CD4-positive, alpha-beta T cell treated with Interleukin-10 for 1 hour (primary cell): ENCODE measurements around the gene CBARP.

ENCODE experiments used
- DNase-seq: peaks from one replicate; pipeline ENCODE4 v3.0.0-alpha.2; 2020

The CBARP gene, protein sequence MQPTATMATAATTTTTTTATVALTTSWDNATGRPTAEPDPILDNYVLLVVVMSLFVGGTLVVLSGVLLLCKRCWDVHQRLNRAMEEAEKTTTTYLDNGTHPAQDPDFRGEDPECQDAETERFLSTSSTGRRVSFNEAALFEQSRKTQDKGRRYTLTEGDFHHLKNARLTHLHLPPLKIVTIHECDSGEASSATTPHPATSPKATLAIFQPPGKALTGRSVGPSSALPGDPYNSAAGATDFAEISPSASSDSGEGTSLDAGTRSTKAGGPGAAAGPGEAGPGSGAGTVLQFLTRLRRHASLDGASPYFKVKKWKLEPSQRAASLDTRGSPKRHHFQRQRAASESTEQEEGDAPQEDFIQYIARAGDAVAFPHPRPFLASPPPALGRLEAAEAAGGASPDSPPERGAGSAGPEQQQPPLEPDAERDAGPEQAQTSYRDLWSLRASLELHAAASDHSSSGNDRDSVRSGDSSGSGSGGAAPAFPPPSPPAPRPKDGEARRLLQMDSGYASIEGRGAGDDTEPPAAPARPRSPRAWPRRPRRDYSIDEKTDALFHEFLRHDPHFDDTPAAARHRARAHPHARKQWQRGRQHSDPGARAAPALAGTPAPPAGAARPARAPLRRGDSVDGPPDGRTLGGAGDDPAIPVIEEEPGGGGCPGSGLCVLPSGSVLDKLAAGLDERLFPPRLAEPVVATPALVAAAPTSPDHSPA

GRCh38 chr19:1237754-1238368, at the start of gene CBARP:
TSS of gene CBARP (minus strand) at chr19:1238005. CDS start at chr19:1236100, 1,905 bp downstream.
- DNase-seq, result peak; percentile 30

DNA sequence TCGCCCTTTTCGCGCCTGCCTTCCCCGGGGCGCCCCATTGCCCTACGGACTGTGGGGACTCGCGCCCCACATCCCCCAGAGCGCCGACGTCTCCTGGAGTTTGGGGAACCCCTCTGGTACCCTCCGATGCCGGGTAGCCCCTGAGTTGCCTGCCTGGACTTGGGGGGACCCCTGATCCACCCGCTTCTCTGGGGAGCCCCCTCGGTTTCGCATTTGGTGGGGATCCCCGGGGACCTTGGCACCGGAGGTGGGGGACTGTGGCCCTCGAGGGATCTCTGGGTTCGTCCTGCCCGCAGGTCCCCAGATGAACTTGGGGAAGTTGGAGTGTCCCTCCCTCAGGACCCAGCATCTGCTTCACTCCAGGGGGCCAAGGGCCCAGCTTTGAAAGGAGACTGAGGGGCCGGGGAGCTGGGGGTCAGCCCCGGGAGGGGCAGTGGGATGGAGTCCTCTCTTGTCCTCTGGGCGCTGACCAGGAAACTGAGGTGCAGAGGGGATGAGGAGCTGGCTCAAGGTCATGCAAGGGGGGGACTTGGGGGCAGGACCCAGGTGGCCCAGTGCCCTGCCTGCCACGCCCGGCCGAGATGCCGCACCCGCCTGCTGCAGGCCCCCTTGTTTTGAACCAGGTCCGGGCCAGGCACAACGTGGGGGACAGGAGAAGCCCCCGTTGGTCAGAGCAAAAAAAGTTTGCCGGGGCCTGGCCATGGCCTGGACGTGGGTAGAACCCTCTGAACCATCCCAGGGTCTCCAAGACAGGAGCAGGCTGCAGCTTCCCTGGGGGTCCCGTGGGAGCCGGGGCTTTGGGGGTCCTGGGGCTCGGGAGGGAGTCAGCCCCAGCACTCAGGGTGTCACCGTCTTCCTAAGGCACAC, 48.9 kb upstream of the CBARP start:
- no peak for DNase-seq

DNA sequence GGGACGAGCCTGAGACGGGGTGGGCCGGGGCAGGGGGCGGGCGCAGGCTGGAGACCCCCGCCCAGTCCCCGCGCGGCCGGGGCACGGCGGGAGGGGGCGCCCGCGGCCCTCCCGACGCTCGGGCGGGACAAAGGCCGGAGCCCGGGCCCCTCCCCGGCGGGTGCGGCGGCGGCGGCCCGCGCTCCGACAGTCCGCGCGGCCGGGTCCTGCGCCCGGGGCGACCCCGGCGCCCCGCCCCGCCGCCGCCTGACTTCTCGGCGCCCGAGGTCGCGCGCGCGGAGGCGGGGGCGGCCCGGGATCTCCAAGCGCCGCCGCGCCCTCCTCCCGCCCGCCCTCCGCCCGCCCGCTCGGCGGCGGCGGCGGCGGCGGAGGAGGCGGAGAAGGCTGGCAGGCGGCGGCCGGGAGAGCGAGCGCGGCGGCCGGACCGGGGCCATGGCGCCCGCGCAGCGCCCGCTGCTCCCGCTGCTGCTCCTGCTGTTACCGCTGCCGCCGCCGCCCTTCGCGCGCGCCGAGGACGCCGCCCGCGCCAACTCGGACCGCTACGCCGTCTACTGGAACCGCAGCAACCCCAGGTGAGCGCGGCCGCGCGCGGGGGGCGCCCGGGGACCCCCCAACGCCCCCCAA, 48.0 kb upstream of the CBARP start, which contains the start of gene EFNA2:
Gene EFNA2, plus strand, starts transcription at position 137 of the 624 bp plus-strand sequence. Its CDS starts 296 bp downstream, at position 433.
- no peak for DNase-seq

GRCh38 chr19:1284979-1285736, 47.4 kb upstream of the CBARP start:
- DNase-seq, result no peak

- no peak for DNase-seq
Measured at GRCh38 chr19:1284293-1284978, 46.6 kb upstream of the CBARP start.

DNA sequence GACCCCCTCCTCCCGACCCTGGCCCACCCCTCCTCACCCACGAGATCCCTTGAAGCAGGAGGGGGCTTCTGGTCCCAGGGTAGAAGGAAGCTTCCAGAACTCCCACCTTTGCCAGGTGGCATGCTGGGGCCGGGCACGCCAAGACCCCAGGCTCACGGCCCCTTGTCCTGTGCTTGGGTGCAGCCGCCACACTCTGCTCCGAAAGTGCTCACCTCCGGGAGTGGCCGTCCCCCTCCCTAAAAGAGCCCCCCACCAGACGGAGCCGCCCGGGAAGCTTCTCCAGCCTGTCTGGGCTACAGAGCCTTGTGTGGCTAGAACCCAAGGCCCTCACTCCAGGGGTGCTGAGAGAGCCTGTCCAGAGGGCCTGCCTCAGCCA, 46.1 kb upstream of the CBARP start:
- no peak for DNase-seq

GRCh38 chr19:1283207-1283916, 45.6 kb upstream of the CBARP start:
- no peak for DNase-seq

GRCh38 chr19:1282588-1283206, 44.9 kb upstream of the CBARP start:
- DNase-seq, result no peak

DNA sequence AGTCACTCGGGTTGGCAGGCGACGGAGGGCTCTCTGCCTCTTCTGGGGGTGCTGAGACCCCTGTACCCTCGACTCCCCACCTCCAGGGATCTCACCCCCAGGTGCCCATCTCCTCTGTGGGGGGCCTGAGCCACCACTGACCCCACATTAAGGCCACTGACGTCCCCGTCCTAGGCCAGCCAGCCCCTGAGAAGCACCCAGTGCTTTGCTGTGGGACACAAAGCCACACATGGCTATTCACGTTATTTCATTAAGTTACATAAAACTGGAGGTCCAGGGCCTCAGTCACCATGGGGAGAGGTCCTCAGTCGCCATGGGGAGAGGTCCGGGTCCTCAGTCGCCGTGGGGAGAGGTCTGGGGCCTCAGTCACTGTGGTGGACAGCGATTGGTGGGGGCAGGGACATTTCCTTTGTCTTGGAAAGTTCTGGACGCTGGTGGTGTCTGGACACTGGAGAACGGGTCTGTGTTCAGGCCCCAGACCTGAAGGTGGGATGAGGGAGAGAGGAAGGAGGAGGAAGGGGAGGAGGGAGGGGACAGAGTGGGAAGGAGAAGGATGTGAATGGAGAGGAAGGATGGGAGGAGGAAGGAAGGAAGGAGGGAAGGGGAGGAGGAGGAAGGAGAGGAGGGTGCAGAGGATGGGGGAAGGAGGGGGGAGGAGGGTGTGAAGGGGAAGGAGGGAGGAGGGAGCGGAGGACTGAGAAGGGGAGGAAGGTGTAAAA, 43.9 kb upstream of the CBARP start:
- no peak for DNase-seq

- no peak for DNase-seq
Measured at GRCh38 chr19:1280636-1281568, 43.1 kb upstream of the CBARP start.

DNA sequence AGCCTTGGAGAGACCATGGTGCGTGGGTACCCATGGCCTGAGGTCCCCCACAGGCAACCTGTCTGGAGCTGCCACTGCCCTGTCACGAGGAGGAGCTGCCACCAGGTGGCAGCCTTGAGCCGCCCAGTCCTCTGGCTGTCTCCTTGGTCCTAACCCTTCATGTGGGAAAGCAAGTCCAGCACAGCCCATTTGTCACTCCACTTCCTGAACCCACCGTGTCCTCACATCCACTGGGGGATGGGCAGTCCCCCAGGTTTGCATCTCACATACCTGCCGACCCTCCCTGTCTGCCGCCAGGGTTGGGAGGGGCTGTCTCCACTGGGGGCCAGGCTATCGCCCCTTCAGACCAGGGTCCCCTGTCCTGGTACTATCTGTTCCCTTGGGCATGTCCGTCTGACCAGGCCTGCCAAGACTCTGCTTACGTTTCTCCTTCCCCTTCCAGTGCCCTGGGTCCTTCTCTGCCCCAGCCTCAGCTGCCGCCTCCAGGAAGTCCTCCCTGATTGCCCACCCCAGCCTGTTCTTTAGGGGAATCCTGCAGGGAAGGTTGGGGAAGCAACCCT, 42.1 kb upstream of the CBARP start:
- peak; percentile 84 for DNase-seq

- DNase-seq, result no peak
Measured at GRCh38 chr19:1278713-1279660, 41.2 kb upstream of the CBARP start.

GRCh38 chr19:1278074-1278473, 40.3 kb upstream of the CBARP start:
- no peak for DNase-seq

DNA sequence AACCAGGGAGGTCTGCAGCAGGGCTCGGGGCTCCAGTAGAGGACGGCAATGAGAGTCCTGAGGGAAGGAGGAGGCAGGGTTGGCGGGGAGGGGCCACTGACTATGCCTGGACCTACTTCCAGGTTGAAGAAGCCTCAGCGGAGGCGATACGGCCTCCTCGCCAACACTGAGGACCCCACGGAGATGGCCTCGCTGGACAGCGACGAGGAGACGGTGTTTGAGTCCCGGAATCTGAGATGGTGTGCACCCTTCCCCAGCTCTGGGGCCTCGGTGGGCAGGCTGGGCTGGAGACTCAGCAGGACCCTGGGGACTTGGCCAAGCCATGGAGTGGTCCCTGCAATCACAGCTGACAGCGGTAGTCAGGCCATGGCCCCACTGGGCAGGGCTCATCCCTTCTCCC, 39.3 kb upstream of the CBARP start:
- no peak for DNase-seq

DNA sequence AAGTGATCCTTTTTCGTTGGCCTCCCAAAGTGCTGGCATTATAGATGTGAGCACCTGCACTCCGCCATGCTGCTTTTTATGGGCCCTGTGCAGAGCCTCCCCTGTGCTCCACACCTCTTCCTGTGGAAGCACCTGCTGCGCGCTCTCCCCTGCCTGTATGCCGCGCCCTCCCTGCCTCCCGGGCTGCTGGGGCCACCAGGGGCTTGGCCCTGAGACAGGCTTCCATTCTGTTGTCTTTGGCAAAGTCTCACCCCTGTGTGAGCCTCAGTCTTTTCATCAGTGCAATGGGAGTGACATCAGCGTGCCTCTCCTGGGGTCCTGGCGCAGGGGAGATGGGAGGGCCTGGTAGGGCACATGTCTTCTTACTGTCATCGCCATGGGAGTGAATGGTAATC, 38.8 kb upstream of the CBARP start:
- DNase-seq, result peak; percentile 42

GRCh38 chr19:1275976-1276627, 38.3 kb upstream of the CBARP start:
- DNase-seq, result no peak
